ENCODE measurements around the gene PPP2CA. TPM values are rescaled to one million over a fixed set of nuclear protein-coding genes. Genes with fewer than 3 reads are reported as not detected.

The PPP2CA gene
- total and polyA plus RNA-seq, 10 of the 15 experiments (the other 5 are each of a cell fraction or from before 2014, with no cell fraction given): 18.6 to 385 (median 134) TPM

DNA sequence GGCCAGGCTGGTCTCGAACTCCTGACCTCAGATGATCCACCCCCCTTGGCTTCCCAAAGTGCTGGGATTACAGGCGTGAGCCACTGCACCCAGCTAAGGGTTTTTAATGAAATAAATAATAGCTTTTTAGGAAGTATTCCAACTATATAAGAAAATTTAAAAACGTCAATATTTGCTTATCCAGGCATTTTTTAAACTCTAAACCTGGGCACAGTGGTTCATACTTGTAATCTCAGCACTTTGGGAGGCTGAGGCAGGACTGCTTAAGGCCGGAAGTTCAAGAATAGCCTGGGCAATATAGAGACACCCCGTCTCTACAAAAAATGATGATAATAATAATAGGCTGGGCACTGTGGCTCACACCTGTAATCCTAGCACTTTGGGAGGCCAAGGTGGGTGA is 63.3 kb downstream of the PPP2CA start:
- Histone ChIP-seq H3K79me2 (ENCODE audit: control insufficient read depth, insufficient read depth, low read length) (peaks cover 2% of the 10 kb centered on the region), H2AFZ (ENCODE audit: control insufficient read depth, low read depth, low read length) (no peak overlapping the region), H3K4me3 (no peak overlapping the region), H3K9ac (ENCODE audit: control insufficient read depth, insufficient read depth, low read length) (no peak overlapping the region), H3K9me3 (replicated peaks; ENCODE audit: control insufficient read depth, insufficient read depth, low read length) (peaks cover 4% of the 10 kb centered on the region; the same call in 2 of the 3 replicates), H4K20me1 (ENCODE audit: control insufficient read depth, insufficient read depth) (no peaks in the 10 kb centered on the region), H3K36me3 (ENCODE audit: control insufficient read depth in 2 of 2, insufficient read depth in 2 of 2, low read length in 1 of 2) (peaks cover 9 to 34% of the 10 kb centered on the region in 2 experiments), H3K27ac (ENCODE audit: control insufficient read depth, insufficient read depth) (no peak overlapping the region), H3K27me3 (replicated peaks in 1 of 2; ENCODE audit: control insufficient read depth in 2 of 2, insufficient read depth in 2 of 2, low read length in 1 of 2) (no peaks in the 10 kb centered on the region), H3K4me2 (ENCODE audit: control insufficient read depth, insufficient read depth) (no peak overlapping the region), H3K4me1 (ENCODE audit: control insufficient read depth, insufficient read depth, low read length) (no peaks in the 10 kb centered on the region)
- in situ Hi-C loops (cut with MboI) (no loop called here), intact Hi-C loops (cut with micrococcal nuclease; ENCODE audit: unreplicated experiment) (no loop called here)
- BruUV-seq (replicated peaks): no TSS peak
- ChIA-PET RAD21 (ENCODE audit: unreplicated experiment) (no interaction called here), CTCF (interaction anchor here (0.7 to 2.2 kb wide), 2 partner anchors 11 to 123 kb away, joined by 3 to 12 read pairs; no protein-coding TSS in a partner anchor), SMC1A (ENCODE audit: uncharacterized antibody, unreplicated experiment) (interaction anchor here (0.6 to 2.5 kb wide), 3 partner anchors 9 to 65 kb away, joined by 3 to 8 read pairs (median 5); no protein-coding TSS in a partner anchor), POLR2A (no interaction called here)
- 89% methylated on average over 5 of the region's 5 CpGs for WGBS (ENCODE audit: insufficient coverage, insufficient replicate concordance, low lambda C conversion rate, missing lambda C conversion rate)
- FAIRE-seq (no peak), DNase-seq (ENCODE audit: low read depth, low spot score) (no peak), ATAC-seq (no peak)
- TF ChIP-seq ZZZ3 (IDR thresholded peaks at IDR 0.05; ENCODE audit: control insufficient read depth, insufficient read length, low read depth) (no peak), ZNF622 (IDR thresholded peaks at IDR 0.05) (no peak), BMI1 (IDR thresholded peaks at IDR 0.05; ENCODE audit: borderline replicate concordance) (no peak), POLR2AphosphoS2 (IDR thresholded peaks at IDR 0.05; ENCODE audit: low read depth, low read length) (no peak), MYC (IDR thresholded peaks at IDR 0.05; ENCODE audit: insufficient read depth, insufficient read length, insufficient replicate concordance, low read length, severe bottlenecking) (no peak), EGR1 (IDR thresholded peaks at IDR 0.05; ENCODE audit: borderline replicate concordance in 1 of 2, low read depth in 2 of 2, low read length in 2 of 2) (no peak), NR2C2 (IDR thresholded peaks at IDR 0.05; ENCODE audit: borderline replicate concordance, control insufficient read depth, insufficient read length, low read depth) (no peak), CEBPZ (IDR thresholded peaks at IDR 0.05; ENCODE audit: low read depth, low read length) (no peak), ASH2L (IDR thresholded peaks at IDR 0.05; ENCODE audit: borderline replicate concordance, low read depth) (no peak), SMAD1 (IDR thresholded peaks at IDR 0.05; ENCODE audit: low read depth, partially characterized antibody) (no peak)

Measured in GM12878 (cell line).